SK-N-MC (cell line): ENCODE data around the gene KAT8.

ENCODE experiments used
- DNase-seq: peaks from one replicate; pipeline ENCODE4 v3.0.0-alpha.2; 2011; ENCODE audit warnings: low read depth, low spot score
- H3K27ac ChIP-seq: fragments of 200-600 bp; sonication (generic); 2 replicates; pipeline ENCODE4 v1.5.1; 2016; ENCODE audit warnings: mixed run types
- H3K36me3 ChIP-seq: fragments of 200-600 bp; sonication (generic); 2 replicates; pipeline ENCODE4 v1.6.1; 2017; ENCODE audit warnings: antibody characterized with exemption, low read length, mixed read lengths; ENCODE audit not compliant: insufficient read depth
- H3K4me3 ChIP-seq: fragments of 200-600 bp; sonication (generic); 2 replicates; pipeline ENCODE4 v1.5.1; 2016
- H3K9ac ChIP-seq: fragments of 200-600 bp; sonication (generic); 2 replicates; pipeline ENCODE4 v1.8.0; 2017; ENCODE audit warnings: mixed run types, mixed read lengths; ENCODE audit not compliant: insufficient read length
- H3K9me3 ChIP-seq: fragments of 200-600 bp; sonication (generic); 2 replicates; pipeline ENCODE4 v1.6.1; 2017; ENCODE audit warnings: low read depth, mild to moderate bottlenecking, antibody characterized with exemption, low read length, moderate library complexity, mixed read lengths
- EZH2 ChIP-seq: fragments of 200-600 bp; sonication (generic); IDR thresholded peaks from one replicate; pipeline ENCODE4 v1.6.1; 2017; ENCODE audit warnings: antibody characterized with exemption
- FOXP2 ChIP-seq: optimal IDR thresholded peaks from 2 replicates; pipeline ENCODE3; 2011; ENCODE audit warnings: mild to moderate bottlenecking, moderate library complexity; ENCODE audit not compliant: insufficient read depth; ENCODE audit errors: extremely low read length, control extremely low read depth
- POLR2AphosphoS5 ChIP-seq: IDR thresholded peaks from 2 replicates; pipeline ENCODE4 v1.6.1; 2012; ENCODE audit warnings: mild to moderate bottlenecking, low read depth, low read length, borderline replicate concordance

The KAT8 gene

GRCh38 chr16:31082368-31083045 lies 35.0 kb upstream of the KAT8 start:
- Histone ChIP-seq H3K27ac (peak overlapping the region; percentile 68; the same call in 1 of the 2 replicates), H3K9ac (no peak overlapping the region), H3K36me3 (peaks cover 31% of the 10 kb centered on the region; the same call in 1 of the 2 replicates), H3K9me3 (no peaks in the 10 kb centered on the region), H3K4me3 (no peak overlapping the region)
- TF ChIP-seq EZH2 (no peak), FOXP2 (no peak), POLR2AphosphoS5 (no peak)
- no peak for DNase-seq

GRCh38 chr16:31083081-31083480 lies 34.4 kb upstream of the KAT8 start:
- TF ChIP-seq EZH2 (no peak), POLR2AphosphoS5 (no peak), FOXP2 (no peak)
- Histone ChIP-seq H3K4me3 (no peak overlapping the region), H3K27ac (peak overlapping the region; percentile 68), H3K36me3 (peaks cover 26% of the 10 kb centered on the region; the same call in 1 of the 2 replicates), H3K9ac (peak overlapping the region; percentile 19), H3K9me3 (no peaks in the 10 kb centered on the region)
- no peak for DNase-seq

GRCh38 chr16:31083556-31083955 lies 33.9 kb upstream of the KAT8 start:
- H3K36me3 ChIP-seq = peaks cover 21% of the 10 kb centered on the region; the same call in 1 of the 2 replicates
- H3K27ac ChIP-seq = peak overlapping the region; percentile 68
- no peaks in the 10 kb centered on the region for H3K9me3 ChIP-seq
- TF ChIP-seq EZH2 = no peak
- TF ChIP-seq POLR2AphosphoS5 = no peak
- no peak for TF ChIP-seq FOXP2
- H3K9ac ChIP-seq = peak overlapping the region; percentile 19
- no peak for DNase-seq
- no peak overlapping the region for H3K4me3 ChIP-seq

- DNase-seq = no peak
- no peak overlapping the region for H3K27ac ChIP-seq
- no peak overlapping the region for H3K4me3 ChIP-seq
- H3K36me3 ChIP-seq = peaks cover 17% of the 10 kb centered on the region; the same call in 1 of the 2 replicates
- H3K9ac ChIP-seq = no peak overlapping the region
- TF ChIP-seq POLR2AphosphoS5 = no peak
- no peak for TF ChIP-seq EZH2
- no peak for TF ChIP-seq FOXP2
- H3K9me3 ChIP-seq = no peaks in the 10 kb centered on the region
Measured at GRCh38 chr16:31083981-31084380, 33.5 kb upstream of the KAT8 start.

GRCh38 chr16:31084584-31085302 lies 32.7 kb upstream of the KAT8 start:
- no peak overlapping the region for H3K27ac ChIP-seq
- H3K9me3 ChIP-seq = no peaks in the 10 kb centered on the region
- TF ChIP-seq FOXP2 = no peak
- TF ChIP-seq EZH2 = no peak
- no peak for TF ChIP-seq POLR2AphosphoS5
- H3K4me3 ChIP-seq = no peak overlapping the region
- H3K36me3 ChIP-seq = peaks cover 13% of the 10 kb centered on the region; the same call in 1 of the 2 replicates
- no peak overlapping the region for H3K9ac ChIP-seq
- no peak for DNase-seq

- Histone ChIP-seq H3K9ac (no peak overlapping the region), H3K36me3 (peaks cover 7% of the 10 kb centered on the region; the same call in 1 of the 2 replicates), H3K9me3 (no peaks in the 10 kb centered on the region), H3K4me3 (no peak overlapping the region), H3K27ac (no peak overlapping the region)
- TF ChIP-seq EZH2 (no peak), FOXP2 (no peak), POLR2AphosphoS5 (no peak)
- no peak for DNase-seq
Measured at GRCh38 chr16:31085411-31085810, 32.1 kb upstream of the KAT8 start.

GRCh38 chr16:31085873-31086628 lies 31.4 kb upstream of the KAT8 start:
- H3K9me3 ChIP-seq = no peaks in the 10 kb centered on the region
- H3K4me3 ChIP-seq = no peak overlapping the region
- peaks cover 8% of the 10 kb centered on the region; the same call in 1 of the 2 replicates for H3K36me3 ChIP-seq
- H3K27ac ChIP-seq = no peak overlapping the region
- DNase-seq = no peak
- no peak for TF ChIP-seq POLR2AphosphoS5
- no peak for TF ChIP-seq FOXP2
- no peak for TF ChIP-seq EZH2
- H3K9ac ChIP-seq = no peak overlapping the region

GRCh38 chr16:31086629-31086906 lies 30.9 kb upstream of the KAT8 start:
- Histone ChIP-seq H3K36me3 (peaks cover 9% of the 10 kb centered on the region; the same call in 1 of the 2 replicates), H3K4me3 (no peak overlapping the region), H3K9me3 (no peaks in the 10 kb centered on the region), H3K27ac (no peak overlapping the region), H3K9ac (no peak overlapping the region)
- DNase-seq = no peak
- TF ChIP-seq POLR2AphosphoS5 (no peak), EZH2 (no peak), FOXP2 (no peak)
